ENCODE data around the gene TNF. TPM values are rescaled to one million over a fixed set of nuclear protein-coding genes. Genes with fewer than 3 reads are reported as not detected.

Gene TNF
- total and polyA plus RNA-seq, 12 donors = 0.22 to 3.2 (median 1.0) TPM; not detected in 1

GRCh38 chr6:31617010-31617409 is 41.6 kb downstream of the TNF start:
- Histone ChIP-seq H3K27ac (no peak overlapping the region), H3K4me3 (no peak overlapping the region), H3K27me3 (no peaks in the 10 kb centered on the region), H3K36me3 (replicated peaks in 1 of 2) (no peaks in the 10 kb centered on the region), H3K9me3 (replicated peaks in 1 of 3) (no peaks in the 10 kb centered on the region), H3K4me1 (replicated peaks in 1 of 2) (peaks cover 7 to 13% of the 10 kb centered on the region in 2 donors)
- TF ChIP-seq CTCF (IDR thresholded peaks at IDR 0.05) (no peak), POLR2A (IDR thresholded peaks at IDR 0.05) (no peak)
- DNase-seq = no peak
- 85 to 97% (median 90%) methylated on average over 2 of the region's 2 CpGs for WGBS, 4 donors
- intact Hi-C loops (cut with DNase I) = no loop called here

DNA sequence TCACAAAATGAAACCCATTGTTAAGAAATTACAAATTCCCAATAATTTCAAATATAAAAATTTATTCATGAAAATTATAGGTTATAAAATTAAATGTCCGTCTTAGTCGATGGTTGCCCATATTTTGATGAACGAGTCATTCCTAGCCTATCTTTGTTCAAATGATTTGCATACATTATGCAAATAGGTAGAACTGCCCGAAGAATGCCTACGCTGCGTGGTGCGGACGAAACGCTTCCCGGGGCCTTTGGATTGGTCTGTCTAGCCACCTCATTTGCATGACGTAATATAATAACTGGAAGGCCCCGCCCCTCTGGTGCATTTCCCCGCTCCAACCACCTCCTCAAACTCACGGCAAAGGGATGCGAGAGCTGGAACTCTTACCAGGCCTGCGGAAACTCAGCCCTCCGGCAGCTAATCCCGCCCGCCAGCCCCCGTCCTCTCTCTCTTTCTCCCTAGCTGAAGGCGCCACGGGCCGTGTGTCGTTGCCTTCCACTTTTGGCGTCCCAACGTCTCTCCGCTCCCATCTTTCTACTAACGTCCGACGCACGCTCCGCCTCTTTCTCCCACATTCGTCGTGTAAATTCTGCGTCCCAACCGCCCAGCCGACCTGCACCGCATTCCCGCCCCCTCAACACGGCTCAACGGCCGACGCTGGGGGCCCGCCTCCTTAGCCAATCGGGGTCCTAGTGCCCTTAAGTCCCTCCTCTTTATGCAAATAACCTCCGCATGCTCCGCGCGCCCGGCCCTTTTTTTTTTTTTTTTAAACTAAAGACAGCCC is 44.6 kb downstream of the TNF start:
- peak; percentile 97 to 99 (median 98) for DNase-seq
- intact Hi-C loops (cut with DNase I) = no loop called here
- TF ChIP-seq POLR2A (IDR thresholded peaks at IDR 0.05) (peak in 1 of 2 donors; percentile 79), CTCF (IDR thresholded peaks at IDR 0.05) (no peak)
- peak overlapping the region; percentile 92 to 99 (median 97) for H3K27ac ChIP-seq
- H3K27me3 ChIP-seq = no peaks in the 10 kb centered on the region
- peaks cover 14 to 17% of the 10 kb centered on the region in 2 donors for H3K4me1 ChIP-seq (replicated peaks in 1 of 2)
- H3K36me3 ChIP-seq (replicated peaks in 1 of 2) = peaks cover 0 to 22% of the 10 kb centered on the region in 2 donors
- H3K4me3 ChIP-seq = peak overlapping the region in 2 of 4 donors; percentile 14 to 72
- H3K9me3 ChIP-seq (replicated peaks in 1 of 3) = no peaks in the 10 kb centered on the region
- 0 to 1% (median 1%) methylated on average over 47 to 50 of the region's 50 CpGs for WGBS, 4 donors

DNA sequence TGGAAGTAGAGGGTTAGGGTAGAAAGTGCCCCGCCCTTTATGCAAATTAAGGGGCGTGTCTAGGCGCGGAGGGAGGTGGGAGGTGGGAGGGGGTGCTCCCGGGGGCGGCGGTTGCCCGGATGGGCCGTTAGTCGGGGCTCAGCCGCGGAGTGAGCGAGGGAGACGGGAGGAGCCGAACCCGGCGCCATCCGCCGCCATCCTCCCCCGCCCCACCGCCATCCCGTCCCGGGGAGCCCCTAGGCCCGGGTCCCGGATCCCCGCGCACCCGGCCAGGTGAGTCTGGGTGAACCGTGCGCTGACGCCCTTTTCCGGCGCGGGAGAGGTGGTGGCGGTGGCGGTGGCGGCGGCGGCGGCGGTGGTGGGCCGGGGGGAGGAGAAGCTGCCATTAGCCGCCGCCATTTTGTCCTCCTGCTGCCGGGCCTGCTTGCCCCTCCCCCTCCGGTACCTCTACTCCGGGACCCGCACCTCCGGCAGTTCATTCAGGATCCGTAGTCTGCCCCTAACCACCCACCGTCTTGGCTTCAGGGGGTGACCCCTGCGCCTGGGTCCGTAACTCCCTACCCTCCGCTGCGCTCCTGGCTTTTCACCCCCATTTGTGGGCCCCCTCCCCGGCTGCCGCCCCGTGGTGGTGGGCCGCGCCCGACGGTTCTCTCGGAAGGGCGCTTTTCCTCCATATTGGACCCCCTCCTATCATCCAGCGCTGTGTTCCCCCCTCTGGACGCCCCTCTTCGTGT is 45.4 kb downstream of the TNF start, which contains the start of gene PRRC2A:
TSS of gene PRRC2A (plus strand) at position 130 of the 734 bp plus-strand sequence. CDS start 2,075 bp downstream, outside the sequence.
- Histone ChIP-seq H3K4me1 (replicated peaks in 1 of 2) (peaks cover 14 to 17% of the 10 kb centered on the region in 2 donors), H3K27me3 (no peaks in the 10 kb centered on the region), H3K4me3 (peak within 1 kb of the TSS; percentile 57 to 94 (median 70)), H3K27ac (peak within 1 kb of the TSS; percentile 92 to 99 (median 97)), H3K9me3 (replicated peaks in 1 of 3) (no peaks in the 10 kb centered on the region), H3K36me3 (replicated peaks in 1 of 2) (peaks cover 0 to 30% of the 10 kb centered on the region in 2 donors)
- WGBS, 4 donors = 0 to 1% (median 1%) methylated on average over 21 to 66 of the region's 67 CpGs
- DNase-seq = peak in 5 of 7 donors; percentile 80 to 86 (median 83)
- TF ChIP-seq POLR2A (IDR thresholded peaks at IDR 0.05) (peak; percentile 69 to 78), CTCF (IDR thresholded peaks at IDR 0.05) (peak in 1 of 6 experiments; percentile 14)
- intact Hi-C loops (cut with DNase I) = no loop called here

DNA sequence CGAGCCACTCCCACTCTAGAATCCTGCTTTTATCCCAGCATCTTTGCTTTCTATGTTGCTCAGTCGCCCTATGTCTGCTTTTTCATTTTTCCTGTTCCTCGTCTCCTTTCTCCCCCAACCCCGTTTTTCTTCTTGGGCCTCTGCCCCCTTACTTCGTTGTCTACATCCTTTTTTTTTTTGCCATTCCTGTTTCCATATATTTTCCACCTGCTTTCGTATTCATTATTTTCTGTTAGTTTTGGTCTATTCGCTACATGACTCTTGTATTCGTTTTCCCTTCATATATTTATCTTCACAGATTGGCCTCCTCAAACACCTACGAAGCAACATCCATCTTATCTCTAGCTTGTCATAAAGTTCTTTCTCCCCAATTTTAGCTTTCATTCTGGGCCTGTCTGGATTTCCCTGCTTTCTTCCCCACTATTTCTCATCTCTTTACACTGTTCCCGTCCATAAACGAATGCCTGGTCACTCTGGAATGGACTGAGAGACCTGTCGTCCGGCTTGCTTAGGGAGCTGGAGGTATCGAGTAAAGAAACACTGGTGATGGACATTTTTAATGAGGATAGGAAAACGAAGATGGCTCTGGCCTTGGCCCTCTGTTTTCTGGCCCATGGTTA is 46.1 kb downstream of the TNF start:
- DNase-seq = no peak
- Histone ChIP-seq H3K9me3 (replicated peaks in 1 of 3) (no peaks in the 10 kb centered on the region), H3K36me3 (replicated peaks in 1 of 2) (peaks cover 0 to 36% of the 10 kb centered on the region in 2 donors), H3K27ac (peak overlapping the region; percentile 92 to 99 (median 97)), H3K4me1 (replicated peaks in 1 of 2) (peaks cover 14 to 17% of the 10 kb centered on the region in 2 donors), H3K27me3 (no peaks in the 10 kb centered on the region), H3K4me3 (peak overlapping the region; percentile 57 to 94 (median 70))
- intact Hi-C loops (cut with DNase I) = no loop called here
- TF ChIP-seq CTCF (IDR thresholded peaks at IDR 0.05) (no peak), POLR2A (IDR thresholded peaks at IDR 0.05) (no peak)
- 4 to 8% (median 6%) methylated on average over 15 of the region's 15 CpGs for WGBS, 4 donors
